K562 (cell line): ENCODE measurements around the gene MLLT6. TPM values are rescaled to one million over a fixed set of nuclear protein-coding genes. Genes with fewer than 3 reads are reported as not detected.

Experiments used
- ATAC-seq: fragments of 200-7000 bp; cut with Tn5 transposase; 3 replicates; pipeline ENCODE4 v1.9.1; 2020; ENCODE audit warnings: moderate library complexity
- BruUV-seq: library from RNA; stranded (reverse); fragments of 400-500 nt; replicated peaks from 2 replicates; lab custom pipeline; 2021; lab: Mats Ljungman, UMichigan
- CTCF ChIA-PET: fragments of 300-600 bp; formaldehyde crosslinking; extraction: SDS; loops from one replicate; lab custom pipeline; 2021; ENCODE audit warnings: low intra/inter-chr PET ratio; lab: Yijun Ruan, JAX
- POLR2A ChIA-PET: fragments of 300-600, 350-650 bp; sonication (Branson Sonifier 250); formaldehyde crosslinking; extraction: SDS; loops from one replicate; lab custom pipeline; 2021; ENCODE audit warnings: antibody characterized with exemption, inconsistent platforms; lab: Yijun Ruan, JAX
- DNase-seq, 4 experiments: peaks; one replicate each; pipeline versions ENCODE4 v3.0.0 to v3.0.0-alpha.2; 2011 to 2018; ENCODE audit warnings: low spot score in 3 of 4, mixed read lengths in 3 of 4; ENCODE audit errors: extremely low read depth in 1 of 4
- FAIRE-seq: peaks from 2 replicates; lab custom pipeline; 2011; peaks lifted over from hg19 to GRCh38; lab: Jason Lieb, UNC
- H2AFZ ChIP-seq: 2 replicates; pipeline ENCODE4 v1.6.0; 2011; ENCODE audit warnings: low read depth, low read length, control low read depth, inconsistent platforms
- H3K27ac ChIP-seq: fragments of 200-600 bp; 3 replicates; pipeline ENCODE4 v1.8.0; 2011; ENCODE audit warnings: low read depth, mild to moderate bottlenecking, control low read depth, inconsistent platforms, low read length, moderate library complexity, mixed read lengths; ENCODE audit errors: extremely low read depth
- H3K27me3 ChIP-seq, 2 experiments: fragments of 300-600 bp in 1 of 2; 2 replicates in 1 of 2; 3 replicates in 1 of 2; pipeline versions ENCODE4 v1.6.0 to v1.8.0; 2011; ENCODE audit warnings: inconsistent platforms in 2 of 2, low read length in 2 of 2, mild to moderate bottlenecking in 1 of 2, mixed read lengths in 1 of 2, moderate library complexity in 1 of 2; ENCODE audit not compliant: control insufficient read depth in 2 of 2, insufficient read depth in 2 of 2
- H3K36me3 ChIP-seq: fragments of 300-600 bp; 3 replicates; pipeline ENCODE4 v1.8.0; 2011; ENCODE audit warnings: mild to moderate bottlenecking, low read length, inconsistent platforms; ENCODE audit not compliant: control insufficient read depth, insufficient read depth
- H3K4me1 ChIP-seq, 2 experiments: fragments of 200-600 bp in 1 of 2; replicated peaks in 1 of 2; 2 replicates in 1 of 2; 3 replicates in 1 of 2; pipeline versions ENCODE4 v1.5.1 to v1.8.0; 2011; ENCODE audit warnings: inconsistent platforms in 2 of 2, low read length in 2 of 2, mild to moderate bottlenecking in 1 of 2, mixed read lengths in 1 of 2, moderate library complexity in 1 of 2; ENCODE audit not compliant: control insufficient read depth in 2 of 2, insufficient read depth in 2 of 2
- H3K4me2 ChIP-seq: 2 replicates; pipeline ENCODE4 v1.6.1; 2011; ENCODE audit warnings: low read length, control low read depth, inconsistent platforms, mixed read lengths; ENCODE audit not compliant: insufficient read depth
- H3K4me3 ChIP-seq: fragments of 200-600 bp; sonication (generic), shearing (Covaris generic); 2 replicates; pipeline ENCODE4 v1.5.1; 2016; ENCODE audit warnings: control low read depth, inconsistent platforms
- H3K79me2 ChIP-seq: fragments of 200-600 bp; 3 replicates; pipeline ENCODE4 v1.8.0; 2011; ENCODE audit warnings: low read length, inconsistent platforms; ENCODE audit not compliant: control insufficient read depth, insufficient read depth
- H3K9ac ChIP-seq, 2 experiments: 2 replicates each; pipeline versions ENCODE4 v1.6.0 to v1.6.1; 2011; ENCODE audit warnings: low read depth in 2 of 2, low read length in 2 of 2, control low read depth in 1 of 2, inconsistent platforms in 1 of 2, mild to moderate bottlenecking in 1 of 2, mixed read lengths in 1 of 2; ENCODE audit not compliant: insufficient read depth in 1 of 2
- H3K9me1 ChIP-seq: one replicate; pipeline ENCODE4 v1.6.0; 2011; ENCODE audit warnings: inconsistent platforms, mild to moderate bottlenecking, low read length, moderate library complexity; ENCODE audit not compliant: control insufficient read depth, insufficient read depth
- H3K9me3 ChIP-seq: replicated peaks from 2 replicates; pipeline ENCODE4 v1.5.1; 2011; ENCODE audit warnings: low read depth, low read length, inconsistent platforms; ENCODE audit not compliant: control insufficient read depth, insufficient read depth
- H4K20me1 ChIP-seq: replicated peaks from 2 replicates; pipeline ENCODE4 v1.6.1; 2011; ENCODE audit warnings: low read length, inconsistent platforms, mixed read lengths; ENCODE audit not compliant: control insufficient read depth, insufficient read depth
- ADNP ChIP-seq: fragments of 200-800 bp; sonication (Bioruptor generic); IDR thresholded peaks from 2 replicates; pipeline ENCODE4 v1.6.1; 2016; ENCODE audit warnings: missing genetic modification characterization, missing compliant biosample characterization
- GTF2E2 ChIP-seq: fragments of 200-800 bp; sonication (Bioruptor generic); IDR thresholded peaks from 2 replicates; pipeline ENCODE4 v1.6.1; 2016; ENCODE audit warnings: missing genetic modification characterization, missing compliant biosample characterization
- POLR2G ChIP-seq: fragments of 200-400 bp; formaldehyde crosslinking; IDR thresholded peaks from 2 replicates; pipeline ENCODE4 v1.6.1; 2017; ENCODE audit warnings: low read depth, mild to moderate bottlenecking, antibody characterized with exemption, low read length, moderate library complexity
- RBFOX2 ChIP-seq: fragments of 200-400 bp; formaldehyde crosslinking; IDR thresholded peaks from 2 replicates; pipeline ENCODE4 v1.6.1; 2017; ENCODE audit warnings: low read depth, mild to moderate bottlenecking, low read length, moderate library complexity
- ZKSCAN3 ChIP-seq: fragments of 250-450 bp; sonication (Bioruptor Pico); IDR thresholded peaks from 2 replicates; pipeline ENCODE4 v1.4.0; 2020
- WGBS: fragments of 100-300 bp; shearing (Covaris generic); methylation state at CpG from one replicate; pipeline ENCODE4 v1.1.6; 2016; ENCODE audit warnings: low coverage, mixed read lengths; ENCODE audit not compliant: insufficient coverage; ENCODE audit errors: missing lambda C conversion rate; 5-methylcytosine and 5-hydroxymethylcytosine counted together
- in situ Hi-C: fragments of 300-500 bp; cut with MboI; formaldehyde crosslinking; loops from 4 replicates; pipeline ENCODE4 v1.15.0; 2018; ENCODE audit warnings: inconsistent platforms, mixed read lengths
- intact Hi-C: fragments of 100-400 bp; cut with micrococcal nuclease; formaldehyde crosslinking; loops from 2 replicates; pipeline ENCODE4 v1.14.2; 2022
- polyA plus RNA-seq, 8 experiments: library from polyadenylated mRNA; depleted of rRNA in 4 of 8; stranded (reverse) in 5 of 8; unstranded in 3 of 8; fragments of >200 nt; fragmentation: Nextera tagmentation in 2 of 8; fragmentation: Illumina TruSeq in 1 of 8; extraction: Ambion mirVana in 2 of 8; extraction: Trizol in 1 of 8; gene quantifications; 2 replicates each; pipeline versions ENCODE4 v1.2.1 to v1.2.3, GENCODE V29; 2011 to 2014; ENCODE audit warnings: inconsistent platforms in 1 of 8, missing spikeins in 1 of 8
- total RNA-seq, 7 experiments: library from RNA; depleted of rRNA in 6 of 7; stranded (reverse); fragments of >200 nt in 6 of 7; fragmentation: Illumina TruSeq in 2 of 7; extraction: Trizol in 2 of 7; gene quantifications; 2 replicates each; pipeline versions ENCODE4 v1.2.1 to v1.2.3, GENCODE V29; 2011 to 2021; ENCODE audit warnings: low replicate concordance in 1 of 7
- TF ChIP-seq, protein P1 (sequence below): fragments of 250-450 bp; sonication (Bioruptor Pico); IDR thresholded peaks from 2 replicates; pipeline ENCODE4 v1.5.1; 2021; ENCODE audit warnings: mild to moderate bottlenecking
- TF ChIP-seq, protein P2 (sequence below): IDR thresholded peaks from 2 replicates; pipeline ENCODE4 v1.6.1; 2012; ENCODE audit warnings: low read depth, low read length, improper control_type of control experiment, borderline replicate concordance
- TF ChIP-seq, protein P3 (sequence below): fragments of 250-450 bp; sonication (Bioruptor Pico); IDR thresholded peaks from 2 replicates; pipeline ENCODE4 v1.9.0; 2021; ENCODE audit warnings: mild to moderate bottlenecking

MLLT6 gene
- total and polyA plus RNA-seq, 9 of the 15 experiments (the other 6 are each of a cell fraction or from before 2014, with no cell fraction given), result 3.1 to 71.7 (median 30.0) TPM

DNA sequence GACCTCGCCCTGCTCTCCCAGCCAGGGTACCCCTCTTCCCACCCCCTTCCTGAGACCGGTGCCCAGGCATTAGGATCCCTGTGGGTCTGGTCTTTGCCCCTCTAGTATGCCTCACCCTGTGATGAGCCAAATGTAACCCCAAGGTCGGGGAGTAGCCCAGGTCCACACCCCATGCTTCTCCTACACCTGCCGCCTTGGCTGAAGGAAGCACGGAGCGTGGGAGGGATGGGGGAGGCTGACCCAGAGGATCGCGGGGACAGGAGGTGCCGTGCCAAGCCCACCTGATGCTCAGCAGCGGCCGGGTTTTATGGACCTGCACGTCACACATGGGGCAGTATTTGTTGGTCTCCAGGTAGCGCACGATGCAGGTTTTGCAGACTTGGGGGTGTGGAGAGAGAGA, 34.2 kb downstream of the MLLT6 start:
- ATAC-seq, result no peak
- CTCF ChIA-PET, result no interaction called here
- Histone ChIP-seq H3K4me1 (peaks cover 2 to 32% of the 10 kb centered on the region in 2 experiments; a peak in 3 of 5 replicates), H3K4me2 (no peak overlapping the region), H3K4me3 (no peak overlapping the region), H3K36me3 (peaks cover 59% of the 10 kb centered on the region; the same call in 2 of the 3 replicates), H2AFZ (no peak overlapping the region), H4K20me1 (peaks cover 7% of the 10 kb centered on the region; the same call in 1 of the 2 replicates), H3K27me3 (no peaks in the 10 kb centered on the region), H3K27ac (no peak overlapping the region), H3K79me2 (peaks cover 29% of the 10 kb centered on the region), H3K9me1 (peaks cover 3% of the 10 kb centered on the region), H3K9me3 (no peaks in the 10 kb centered on the region), H3K9ac (peak overlapping the region in 1 of 2 experiments; percentile 68; a peak in 1 of 4 replicates)
- FAIRE-seq, result no peak
- in situ Hi-C loops (no loop called here), intact Hi-C loops (no loop called here)
- BruUV-seq, result no TSS peak
- peak; percentile 30 for TF ChIP-seq RBFOX2
- peak; percentile 60 for TF ChIP-seq POLR2G
- TF ChIP-seq ZKSCAN3, result no peak
- no peak for DNase-seq
- POLR2A ChIA-PET, result no interaction called here
- 81% methylated on average over 12 of the region's 14 CpGs for WGBS

DNA sequence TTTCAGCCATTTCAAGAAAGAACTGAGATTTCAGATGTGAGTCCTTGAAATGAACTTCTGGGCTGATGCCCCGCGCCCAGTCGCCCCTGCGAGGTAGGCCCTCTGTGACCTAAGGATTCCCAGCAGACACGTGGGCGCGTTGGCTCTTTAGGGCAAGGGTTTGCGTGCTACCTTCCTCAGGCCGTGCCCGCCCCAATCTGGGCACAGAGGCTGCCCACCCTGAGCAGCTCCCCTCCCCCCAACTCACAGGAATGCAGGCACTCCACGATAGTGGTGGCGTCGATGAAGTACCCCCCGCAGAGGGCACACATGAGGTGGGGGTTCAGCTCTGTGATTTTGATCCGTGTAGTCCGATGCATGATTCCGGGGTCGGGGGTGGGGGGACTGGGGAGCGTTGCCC, 35.0 kb downstream of the MLLT6 start:
- BruUV-seq, result no TSS peak
- intact Hi-C loops (no loop called here), in situ Hi-C loops (no loop called here)
- Histone ChIP-seq H4K20me1 (peaks cover 7% of the 10 kb centered on the region; the same call in 1 of the 2 replicates), H3K36me3 (peaks cover 56% of the 10 kb centered on the region; the same call in 2 of the 3 replicates), H2AFZ (no peak overlapping the region), H3K4me3 (no peak overlapping the region), H3K4me1 (peaks cover 2 to 31% of the 10 kb centered on the region in 2 experiments; a peak in 3 of 5 replicates), H3K79me2 (peaks cover 34% of the 10 kb centered on the region), H3K27me3 (no peaks in the 10 kb centered on the region), H3K9me1 (peaks cover 3% of the 10 kb centered on the region), H3K4me2 (no peak overlapping the region), H3K9me3 (no peaks in the 10 kb centered on the region), H3K9ac (0 out of 4 replicates have a peak overlapping the region, but pooled peaks of 1 of the 2 experiments have one; percentile 35), H3K27ac (no peak overlapping the region)
- CTCF ChIA-PET, result no interaction called here
- DNase-seq, result no peak
- FAIRE-seq, result no peak
- 83% methylated on average over 11 of the region's 19 CpGs for WGBS
- no peak for TF ChIP-seq ADNP
- no peak for TF ChIP-seq GTF2E2 (tag)
- TF ChIP-seq, protein P1, sequence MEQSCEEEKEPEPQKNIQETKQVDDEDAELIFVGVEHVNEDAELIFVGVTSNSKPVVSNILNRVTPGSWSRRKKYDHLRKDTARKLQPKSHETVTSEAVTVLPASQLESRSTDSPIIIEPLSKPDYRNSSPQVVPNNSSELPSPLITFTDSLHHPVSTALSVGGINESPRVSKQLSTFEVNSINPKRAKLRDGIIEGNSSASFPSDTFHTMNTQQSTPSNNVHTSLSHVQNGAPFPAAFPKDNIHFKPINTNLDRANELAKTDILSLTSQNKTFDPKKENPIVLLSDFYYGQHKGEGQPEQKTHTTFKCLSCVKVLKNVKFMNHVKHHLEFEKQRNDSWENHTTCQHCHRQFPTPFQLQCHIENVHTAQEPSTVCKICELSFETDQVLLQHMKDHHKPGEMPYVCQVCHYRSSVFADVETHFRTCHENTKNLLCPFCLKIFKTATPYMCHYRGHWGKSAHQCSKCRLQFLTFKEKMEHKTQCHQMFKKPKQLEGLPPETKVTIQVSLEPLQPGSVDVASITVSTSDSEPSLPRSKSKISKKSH (CRISPR knock-in tag), result no peak
- TF ChIP-seq, protein P2, sequence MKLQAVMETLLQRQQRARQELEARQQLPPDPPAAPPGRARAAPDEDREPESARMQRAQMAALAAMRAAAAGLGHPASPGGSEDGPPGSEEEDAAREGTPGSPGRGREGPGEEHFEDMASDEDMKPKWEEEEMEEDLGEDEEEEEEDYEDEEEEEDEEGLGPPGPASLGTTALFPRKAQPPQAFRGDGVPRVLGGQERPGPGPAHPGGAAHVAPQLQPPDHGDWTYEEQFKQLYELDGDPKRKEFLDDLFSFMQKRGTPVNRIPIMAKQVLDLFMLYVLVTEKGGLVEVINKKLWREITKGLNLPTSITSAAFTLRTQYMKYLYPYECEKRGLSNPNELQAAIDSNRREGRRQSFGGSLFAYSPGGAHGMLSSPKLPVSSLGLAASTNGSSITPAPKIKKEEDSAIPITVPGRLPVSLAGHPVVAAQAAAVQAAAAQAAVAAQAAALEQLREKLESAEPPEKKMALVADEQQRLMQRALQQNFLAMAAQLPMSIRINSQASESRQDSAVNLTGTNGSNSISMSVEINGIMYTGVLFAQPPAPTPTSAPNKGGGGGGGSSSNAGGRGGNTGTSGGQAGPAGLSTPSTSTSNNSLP, result no peak
- TF ChIP-seq, protein P3, sequence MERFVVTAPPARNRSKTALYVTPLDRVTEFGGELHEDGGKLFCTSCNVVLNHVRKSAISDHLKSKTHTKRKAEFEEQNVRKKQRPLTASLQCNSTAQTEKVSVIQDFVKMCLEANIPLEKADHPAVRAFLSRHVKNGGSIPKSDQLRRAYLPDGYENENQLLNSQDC (CRISPR knock-in tag), result no peak
- no peak for ATAC-seq
- POLR2A ChIA-PET, result no interaction called here
